Keratinocyte (primary cell): ENCODE measurements around the gene QRICH1.

Source experiments
- EZH2 ChIP-seq: IDR thresholded peaks from one replicate; pipeline ENCODE4 v1.6.1; 2012; ENCODE audit warnings: inconsistent platforms, mild to moderate bottlenecking, low read length, moderate library complexity
- TF ChIP-seq, protein P1 (sequence below), 3 experiments: IDR thresholded peaks in 1 of 3; conservative IDR thresholded peaks in 1 of 3; optimal IDR thresholded peaks in 1 of 3; 2 replicates in 2 of 3; 3 replicates in 1 of 3; pipeline versions ENCODE3 to v1.5.1; 2011; ENCODE audit warnings: low read length in 3 of 3, mild to moderate bottlenecking in 3 of 3, moderate library complexity in 2 of 3, control low read depth in 1 of 3, inconsistent platforms in 1 of 3; ENCODE audit not compliant: insufficient read depth in 2 of 3; ENCODE audit errors: extremely low read depth in 1 of 3

- no peak for TF ChIP-seq EZH2
- TF ChIP-seq, protein P1, sequence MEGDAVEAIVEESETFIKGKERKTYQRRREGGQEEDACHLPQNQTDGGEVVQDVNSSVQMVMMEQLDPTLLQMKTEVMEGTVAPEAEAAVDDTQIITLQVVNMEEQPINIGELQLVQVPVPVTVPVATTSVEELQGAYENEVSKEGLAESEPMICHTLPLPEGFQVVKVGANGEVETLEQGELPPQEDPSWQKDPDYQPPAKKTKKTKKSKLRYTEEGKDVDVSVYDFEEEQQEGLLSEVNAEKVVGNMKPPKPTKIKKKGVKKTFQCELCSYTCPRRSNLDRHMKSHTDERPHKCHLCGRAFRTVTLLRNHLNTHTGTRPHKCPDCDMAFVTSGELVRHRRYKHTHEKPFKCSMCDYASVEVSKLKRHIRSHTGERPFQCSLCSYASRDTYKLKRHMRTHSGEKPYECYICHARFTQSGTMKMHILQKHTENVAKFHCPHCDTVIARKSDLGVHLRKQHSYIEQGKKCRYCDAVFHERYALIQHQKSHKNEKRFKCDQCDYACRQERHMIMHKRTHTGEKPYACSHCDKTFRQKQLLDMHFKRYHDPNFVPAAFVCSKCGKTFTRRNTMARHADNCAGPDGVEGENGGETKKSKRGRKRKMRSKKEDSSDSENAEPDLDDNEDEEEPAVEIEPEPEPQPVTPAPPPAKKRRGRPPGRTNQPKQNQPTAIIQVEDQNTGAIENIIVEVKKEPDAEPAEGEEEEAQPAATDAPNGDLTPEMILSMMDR (optimal IDR thresholded peaks at IDR 0.05 in 1 of 3, IDR thresholded peaks at IDR 0.05 in 1 of 3, conservative IDR thresholded peaks at IDR 0.05 in 1 of 3; ENCODE audit: extremely low read depth in 1 of 3, insufficient read depth in 2 of 3, low read length in 3 of 3) = no peak
These were observed 67.9 kb downstream of the QRICH1 start for GRCh38 chr3:49025793-49026520.
